H1 (cell line): ENCODE results near the gene SRCIN1. TPM values are rescaled to one million over a fixed set of nuclear protein-coding genes. Genes with fewer than 3 reads are reported as not detected.
A peak's percentile ranks its signal among the peaks of the same experiment; 100 is the strongest.

Source experiments
- CTCF ChIA-PET: fragments of 300-600 bp; sonication (Branson Sonifier 250); formaldehyde crosslinking; loops from one replicate; lab custom pipeline; 2021; ENCODE audit not compliant: partially characterized antibody; lab: Charles Lee
- POLR2A ChIA-PET: fragments of 300-600 bp; sonication (Branson Sonifier 250); formaldehyde crosslinking; loops from one replicate; lab custom pipeline; 2021; ENCODE audit warnings: inconsistent platforms; ENCODE audit not compliant: partially characterized antibody; lab: Charles Lee
- DNase-seq, 2 experiments: peaks; one replicate each; pipeline versions ENCODE4 v3.0.0 to v3.0.0-alpha.2; 2010 to 2022; ENCODE audit warnings: low spot score in 2 of 2, low read depth in 1 of 2, mixed read lengths in 1 of 2
- FAIRE-seq: peaks from 2 replicates; lab custom pipeline; 2011; peaks lifted over from hg19 to GRCh38; lab: Jason Lieb, UNC
- H2AFZ ChIP-seq: 2 replicates; pipeline ENCODE4 v1.8.1; 2012; ENCODE audit warnings: low read length, inconsistent platforms
- H2AK5ac ChIP-seq: 2 replicates; pipeline ENCODE4 v1.6.1; 2013; ENCODE audit warnings: low read depth, low read length
- H2BK120ac ChIP-seq: replicated peaks from 2 replicates; pipeline ENCODE3; 2013; ENCODE audit warnings: low read depth, low read length, inconsistent platforms
- H2BK12ac ChIP-seq: 2 replicates; pipeline ENCODE4 v1.6.1; 2013; ENCODE audit warnings: low read depth, low read length
- H2BK15ac ChIP-seq: 2 replicates; pipeline ENCODE4 v1.6.1; 2013; ENCODE audit warnings: low read length
- H2BK20ac ChIP-seq: 2 replicates; pipeline ENCODE4 v1.6.1; 2013; ENCODE audit warnings: low read length
- H2BK5ac ChIP-seq: 2 replicates; pipeline ENCODE4 v1.6.1; 2013; ENCODE audit warnings: low read depth, low read length
- H3K14ac ChIP-seq: 2 replicates; pipeline ENCODE4 v1.6.1; 2013; ENCODE audit warnings: inconsistent platforms; ENCODE audit not compliant: insufficient read length
- H3K18ac ChIP-seq: 2 replicates; pipeline ENCODE4 v1.6.1; 2013; ENCODE audit warnings: low read length; ENCODE audit errors: extremely low read depth
- H3K23ac ChIP-seq: 2 replicates; pipeline ENCODE4 v1.6.1; 2013; ENCODE audit warnings: inconsistent platforms; ENCODE audit not compliant: insufficient read length
- H3K23me2 ChIP-seq: 2 replicates; pipeline ENCODE4 v1.6.1; 2013; ENCODE audit warnings: low read depth, low read length
- H3K27ac ChIP-seq: 2 replicates; pipeline ENCODE4 v1.6.1; 2011; ENCODE audit warnings: low read depth, low read length, inconsistent platforms
- H3K27me3 ChIP-seq, 4 experiments: replicated peaks in 1 of 4; 1 replicate in 1 of 4; 2 replicates in 3 of 4; pipeline versions ENCODE4 v1.6.1 to v1.8.1; 2011 to 2013; ENCODE audit warnings: low read length in 3 of 4, mild to moderate bottlenecking in 3 of 4, inconsistent platforms in 2 of 4, mixed read lengths in 2 of 4, moderate library complexity in 1 of 4; ENCODE audit not compliant: control insufficient read depth in 3 of 4, insufficient read depth in 3 of 4; ENCODE audit errors: extremely low read depth in 1 of 4
- H3K36me3 ChIP-seq, 4 experiments: 2 replicates each; pipeline versions ENCODE4 v1.6.1 to v1.8.1; 2011 to 2013; ENCODE audit warnings: mild to moderate bottlenecking in 4 of 4, low read length in 3 of 4, moderate library complexity in 2 of 4, control low read depth in 1 of 4, inconsistent platforms in 1 of 4; ENCODE audit not compliant: insufficient read depth in 4 of 4, control insufficient read depth in 2 of 4
- H3K4ac ChIP-seq: replicated peaks from 2 replicates; pipeline ENCODE3; 2013; ENCODE audit warnings: low read length, low read depth, mixed read lengths, inconsistent platforms; ENCODE audit not compliant: insufficient read length
- H3K4me1 ChIP-seq, 4 experiments: replicated peaks in 1 of 4; 1 replicate in 1 of 4; 2 replicates in 3 of 4; pipeline versions ENCODE4 v1.6.1 to v1.8.1; 2011 to 2013; ENCODE audit warnings: low read length in 3 of 4, inconsistent platforms in 2 of 4, mixed read lengths in 1 of 4; ENCODE audit not compliant: insufficient read depth in 4 of 4, control insufficient read depth in 3 of 4
- H3K4me2 ChIP-seq, 2 experiments: 2 replicates each; pipeline versions ENCODE4 v1.6.1 to v1.8.1; 2011 to 2013; ENCODE audit warnings: low read depth in 2 of 2, low read length in 2 of 2, control low read depth in 1 of 2, inconsistent platforms in 1 of 2, mild to moderate bottlenecking in 1 of 2; ENCODE audit not compliant: insufficient read depth in 1 of 2
- H3K4me3 ChIP-seq, 4 experiments: fragments of 200-600, 300-600 bp in 1 of 4; sonication (generic), shearing (Covaris generic), sonication (Bioruptor Twin) in 1 of 4; 2 replicates each; pipeline versions ENCODE4 v1.5.1 to v1.8.1; 2011 to 2016; ENCODE audit warnings: low read length in 4 of 4, low read depth in 3 of 4, control low read depth in 2 of 4, inconsistent platforms in 2 of 4, mild to moderate bottlenecking in 2 of 4, mixed read lengths in 1 of 4, moderate library complexity in 1 of 4; ENCODE audit not compliant: insufficient read depth in 2 of 4; ENCODE audit errors: extremely low read depth in 1 of 4
- H3K56ac ChIP-seq: replicated peaks from 2 replicates; pipeline ENCODE3; 2013; ENCODE audit warnings: low read depth, mild to moderate bottlenecking, mixed read lengths, low read length, inconsistent platforms; ENCODE audit not compliant: insufficient read length
- H3K79me1 ChIP-seq: 2 replicates; pipeline ENCODE4 v1.6.1; 2013; ENCODE audit warnings: low read depth, low read length, control low read depth
- H3K79me2 ChIP-seq, 2 experiments: 2 replicates each; pipeline versions ENCODE4 v1.6.1 to v1.8.1; 2012 to 2013; ENCODE audit warnings: low read length in 2 of 2, mild to moderate bottlenecking in 2 of 2, inconsistent platforms in 1 of 2; ENCODE audit not compliant: insufficient read depth in 2 of 2, control insufficient read depth in 1 of 2
- H3K9ac ChIP-seq, 4 experiments: replicated peaks in 1 of 4; 1 replicate in 1 of 4; 2 replicates in 3 of 4; pipeline versions ENCODE4 v1.6.1 to v1.8.1; 2011 to 2013; ENCODE audit warnings: low read depth in 3 of 4, low read length in 3 of 4, control low read depth in 2 of 4, mild to moderate bottlenecking in 2 of 4, moderate library complexity in 2 of 4, inconsistent platforms in 1 of 4; ENCODE audit errors: extremely low read depth in 1 of 4
- H3K9me3 ChIP-seq, 2 experiments: 2 replicates each; pipeline versions ENCODE4 v1.6.1 to v1.8.1; 2012 to 2013; ENCODE audit warnings: mild to moderate bottlenecking in 2 of 2, moderate library complexity in 2 of 2, control low read depth in 1 of 2, inconsistent platforms in 1 of 2, low read depth in 1 of 2, low read length in 1 of 2, mixed read lengths in 1 of 2; ENCODE audit not compliant: insufficient read depth in 2 of 2
- H4K20me1 ChIP-seq, 2 experiments: replicated peaks in 1 of 2; 2 replicates each; pipeline versions ENCODE3 to v1.8.1; 2011 to 2013; ENCODE audit warnings: inconsistent platforms in 2 of 2, low read length in 2 of 2, mild to moderate bottlenecking in 1 of 2; ENCODE audit not compliant: insufficient read depth in 2 of 2, control insufficient read depth in 1 of 2
- H4K5ac ChIP-seq: 2 replicates; pipeline ENCODE4 v1.6.1; 2013; ENCODE audit warnings: low read length, low read depth, mixed read lengths, inconsistent platforms; ENCODE audit not compliant: insufficient read length
- H4K8ac ChIP-seq: 2 replicates; pipeline ENCODE4 v1.8.0; 2013; ENCODE audit warnings: mild to moderate bottlenecking, moderate library complexity, low read length, inconsistent platforms; ENCODE audit not compliant: insufficient read depth; ENCODE audit errors: extremely low read depth
- H4K91ac ChIP-seq: replicated peaks from 2 replicates; pipeline ENCODE3; 2013; ENCODE audit warnings: low read length, mixed read lengths, inconsistent platforms; ENCODE audit not compliant: insufficient read length
- ATF3 ChIP-seq: IDR thresholded peaks from 2 replicates; pipeline ENCODE4 v1.6.1; 2011; ENCODE audit warnings: low read depth, mild to moderate bottlenecking, low read length; ENCODE audit not compliant: insufficient read depth
- FOSL1 ChIP-seq: IDR thresholded peaks from 2 replicates; pipeline ENCODE4 v1.6.1; 2011; ENCODE audit warnings: mild to moderate bottlenecking, low read depth, low read length, moderate library complexity; ENCODE audit not compliant: insufficient read depth
- KDM1A ChIP-seq: fragments of 200-600, 300-600 bp; sonication (generic); IDR thresholded peaks from 2 replicates; pipeline ENCODE4 v1.7.1; 2016; ENCODE audit warnings: mild to moderate bottlenecking, low read length, borderline replicate concordance
- RBBP5 ChIP-seq: IDR thresholded peaks from 2 replicates; pipeline ENCODE4 v1.7.1; 2012; ENCODE audit warnings: low read depth, mild to moderate bottlenecking, inconsistent platforms, low read length, moderate library complexity, borderline replicate concordance
- WGBS, 2 experiments: shearing (Covaris generic) in 1 of 2; methylation state at CpG; one replicate each; pipeline versions ENCODE4 v1.1.6 to v1.1.7; 2013 to 2015; ENCODE audit warnings: low lambda C conversion rate in 2 of 2, mixed read lengths in 2 of 2, inconsistent platforms in 1 of 2, low coverage in 1 of 2, missing lambda C conversion rate in 1 of 2; ENCODE audit not compliant: insufficient replicate concordance in 2 of 2, insufficient coverage in 1 of 2, insufficient read length in 1 of 2; ENCODE audit errors: extremely low coverage in 1 of 2, missing lambda C conversion rate in 1 of 2; 5-methylcytosine and 5-hydroxymethylcytosine counted together
- polyA plus RNA-seq, 7 experiments: library from polyadenylated mRNA; depleted of rRNA in 3 of 7; stranded (reverse) in 5 of 7; unstranded in 2 of 7; fragments of >200 nt in 5 of 7; fragments of 200-250 nt in 2 of 7; gene quantifications; 1 replicate in 5 of 7; 2 replicates in 1 of 7; 4 replicates in 1 of 7; pipeline versions ENCODE4 v1.2.1 to v1.2.3, GENCODE V29; 2011 to 2013; ENCODE audit warnings: missing spikeins in 2 of 7, mixed read lengths in 2 of 7
- total RNA-seq: library from RNA; stranded (reverse); fragmentation: NEBNext Ultra II Directional; extraction: Animal tissue kit (Norgen Biotek cat#: 25700); gene quantifications from 2 replicates; pipeline ENCODE4 v1.2.1, GENCODE V29; 2021

Gene SRCIN1
- total and polyA plus RNA-seq, 2 of the 8 experiments (the other 6 are each of a cell fraction or from before 2014, with no cell fraction given): 2.8 to 3.8 TPM

- Histone ChIP-seq H3K9me3 (no peaks in the 10 kb centered on the region), H4K20me1 (no peaks in the 10 kb centered on the region), H3K4ac (peak overlapping the region; percentile 62), H4K5ac (no peak overlapping the region), H3K79me2 (no peaks in the 10 kb centered on the region), H3K27ac (no peak overlapping the region), H3K18ac (no peak overlapping the region), H3K9ac (no peak overlapping the region), H2AFZ (no peak overlapping the region), H3K23me2 (peaks cover 4% of the 10 kb centered on the region; the same call in 1 of the 2 replicates), H3K4me2 (no peak overlapping the region), H3K23ac (no peak overlapping the region), H3K36me3 (no peaks in the 10 kb centered on the region), H2BK12ac (peak overlapping the region; percentile 27; the same call in 1 of the 2 replicates), H3K56ac (no peak overlapping the region), H2AK5ac (no peak overlapping the region), H2BK120ac (no peak overlapping the region), H2BK5ac (no peak overlapping the region), H3K4me1 (peaks cover 6 to 18% (median 10%) of the 10 kb centered on the region in 4 experiments), H4K8ac (no peak overlapping the region), H3K4me3 (no peak overlapping the region), H3K14ac (no peak overlapping the region), H4K91ac (no peak overlapping the region), H2BK15ac (peak overlapping the region; percentile 18; the same call in 1 of the 2 replicates), H3K79me1 (no peaks in the 10 kb centered on the region), H2BK20ac (no peak overlapping the region), H3K27me3 (no peaks in the 10 kb centered on the region)
- CTCF ChIA-PET: interaction anchor here (0.8 to 30.7 kb wide), 7 partner anchors 8 to 182 kb away, joined by 3 to 795 read pairs (median 3); partner anchors contain the start of gene EPOP
- no peak for DNase-seq
- no peak for TF ChIP-seq KDM1A
- TF ChIP-seq RBBP5: no peak
- no peak for TF ChIP-seq ATF3
- TF ChIP-seq FOSL1: no peak
- FAIRE-seq: no peak
- 86% methylated on average over 8 of the region's 11 CpGs; no CpG with 5 or more reads in 1 of the 2 experiments for WGBS, 2 experiments
- POLR2A ChIA-PET: interaction anchor here (1.0 to 4.4 kb wide), 4 partner anchors 11 to 39 kb away, joined by 3 to 19 read pairs (median 8); no protein-coding TSS in a partner anchor
Observed at GRCh38 chr17:38617967-38618760, 12.4 kb upstream of the SRCIN1 start.
